Smooth muscle cell of the brain vasculature (primary cell): Measurements from ENCODE around the gene MYNN.

Experiments
- DNase-seq: peaks from one replicate; pipeline ENCODE4 v3.0.0-alpha.2; 2012; ENCODE audit warnings: low read depth, low spot score

MYNN gene

GRCh38 chr3:169827712-169828111 lies 54.5 kb downstream of the MYNN start:
- DNase-seq, result no peak

- no peak for DNase-seq
These were observed 62.3 kb downstream of the MYNN start for GRCh38 chr3:169835533-169835932.

- DNase-seq, result no peak
These were observed 63.1 kb downstream of the MYNN start for GRCh38 chr3:169836078-169836941.

GRCh38 chr3:169836942-169837275 lies 63.7 kb downstream of the MYNN start:
- DNase-seq, result no peak

GRCh38 chr3:169838511-169839030 lies 65.4 kb downstream of the MYNN start:
- no peak for DNase-seq
